ENCODE data around the gene ALS2.
"Not testable (repeated sequence)": the region's sequence is repeated elsewhere in the genome, so short reads cannot be mapped to it uniquely, and the experiment has no call there.

Gene ALS2

GRCh38 chr2:201774546-201774945 is 6.2 kb downstream of the ALS2 start:
- H3K4me3 ChIP-seq (ENCODE audit: low read depth, low read length) = no peak overlapping the region
- TF ChIP-seq CTCF (IDR thresholded peaks at IDR 0.05; ENCODE audit: low read depth, low read length) (no peak), MYC (IDR thresholded peaks at IDR 0.05; ENCODE audit: low read depth, low read length) (no peak), POLR2A (IDR thresholded peaks at IDR 0.05; ENCODE audit: extremely low read depth, insufficient read length) (no peak)

GRCh38 chr2:201773990-201774389 is 6.7 kb downstream of the ALS2 start:
- no peak overlapping the region for H3K4me3 ChIP-seq (ENCODE audit: low read depth, low read length)
- no peak for TF ChIP-seq CTCF (IDR thresholded peaks at IDR 0.05; ENCODE audit: low read depth, low read length)
- no peak for TF ChIP-seq MAX (IDR thresholded peaks at IDR 0.05; ENCODE audit: low read depth, low read length)
- no peak for TF ChIP-seq MYC (IDR thresholded peaks at IDR 0.05; ENCODE audit: low read depth, low read length)
- no peak for TF ChIP-seq POLR2A (IDR thresholded peaks at IDR 0.05; ENCODE audit: extremely low read depth, insufficient read length)
- DNase-seq (ENCODE audit: low read depth) = no peak

More at GRCh38 chr2:201774546-201774945, 6.2 kb downstream of the ALS2 start:
- DNase-seq (ENCODE audit: low read depth) = no peak

GRCh38 chr2:201769666-201770373 is 10.9 kb downstream of the ALS2 start:
- TF ChIP-seq POLR2A (IDR thresholded peaks at IDR 0.05; ENCODE audit: extremely low read depth, insufficient read length) = no peak
- no peak for TF ChIP-seq MAX (IDR thresholded peaks at IDR 0.05; ENCODE audit: low read depth, low read length)
- TF ChIP-seq CTCF (IDR thresholded peaks at IDR 0.05; ENCODE audit: low read depth, low read length) = no peak
- no peak for TF ChIP-seq MYC (IDR thresholded peaks at IDR 0.05; ENCODE audit: low read depth, low read length)
- no peak overlapping the region for H3K4me3 ChIP-seq (ENCODE audit: low read depth, low read length)
- no peak for DNase-seq (ENCODE audit: low read depth)

GRCh38 chr2:201768918-201769317 is 11.8 kb downstream of the ALS2 start:
- DNase-seq (ENCODE audit: low read depth) = no peak
- TF ChIP-seq MYC (IDR thresholded peaks at IDR 0.05; ENCODE audit: low read depth, low read length) = no peak
- no peak for TF ChIP-seq CTCF (IDR thresholded peaks at IDR 0.05; ENCODE audit: low read depth, low read length)
- no peak for TF ChIP-seq POLR2A (IDR thresholded peaks at IDR 0.05; ENCODE audit: extremely low read depth, insufficient read length)
- no peak for TF ChIP-seq MAX (IDR thresholded peaks at IDR 0.05; ENCODE audit: low read depth, low read length)
- H3K4me3 ChIP-seq (ENCODE audit: low read depth, low read length) = no peak overlapping the region

GRCh38 chr2:201765799-201766198 is 14.9 kb downstream of the ALS2 start:
- no peak overlapping the region for H3K4me3 ChIP-seq (ENCODE audit: low read depth, low read length)
- DNase-seq (ENCODE audit: low read depth) = no peak
- TF ChIP-seq MAX (IDR thresholded peaks at IDR 0.05; ENCODE audit: low read depth, low read length) = no peak
- no peak for TF ChIP-seq MYC (IDR thresholded peaks at IDR 0.05; ENCODE audit: low read depth, low read length)

GRCh38 chr2:201764469-201764868 is 16.3 kb downstream of the ALS2 start:
- DNase-seq (ENCODE audit: low read depth); H3K4me3 ChIP-seq (ENCODE audit: low read depth, low read length): not testable (repeated sequence)

- TF ChIP-seq MAX (IDR thresholded peaks at IDR 0.05; ENCODE audit: low read depth, low read length) (no peak), POLR2A (IDR thresholded peaks at IDR 0.05; ENCODE audit: extremely low read depth, insufficient read length) (no peak)
- no peak for DNase-seq (ENCODE audit: low read depth)
- no peak overlapping the region for H3K4me3 ChIP-seq (ENCODE audit: low read depth, low read length)
Observed at GRCh38 chr2:201761101-201761500, 19.6 kb downstream of the ALS2 start.

All from NB4 (cell line).